ENCODE results near the gene SLC39A10.
"Not testable (repeated sequence)": the region's sequence is repeated elsewhere in the genome, so short reads cannot be mapped to it uniquely, and the experiment has no call there.

Gene SLC39A10

GRCh38 chr2:195656859-195657633 is at the start of gene SLC39A10:
SLC39A10 (plus strand) TSS chr2:195657226; CDS start chr2:195680043, 22,817 bp downstream.
- peak; percentile 85 for DNase-seq

DNA sequence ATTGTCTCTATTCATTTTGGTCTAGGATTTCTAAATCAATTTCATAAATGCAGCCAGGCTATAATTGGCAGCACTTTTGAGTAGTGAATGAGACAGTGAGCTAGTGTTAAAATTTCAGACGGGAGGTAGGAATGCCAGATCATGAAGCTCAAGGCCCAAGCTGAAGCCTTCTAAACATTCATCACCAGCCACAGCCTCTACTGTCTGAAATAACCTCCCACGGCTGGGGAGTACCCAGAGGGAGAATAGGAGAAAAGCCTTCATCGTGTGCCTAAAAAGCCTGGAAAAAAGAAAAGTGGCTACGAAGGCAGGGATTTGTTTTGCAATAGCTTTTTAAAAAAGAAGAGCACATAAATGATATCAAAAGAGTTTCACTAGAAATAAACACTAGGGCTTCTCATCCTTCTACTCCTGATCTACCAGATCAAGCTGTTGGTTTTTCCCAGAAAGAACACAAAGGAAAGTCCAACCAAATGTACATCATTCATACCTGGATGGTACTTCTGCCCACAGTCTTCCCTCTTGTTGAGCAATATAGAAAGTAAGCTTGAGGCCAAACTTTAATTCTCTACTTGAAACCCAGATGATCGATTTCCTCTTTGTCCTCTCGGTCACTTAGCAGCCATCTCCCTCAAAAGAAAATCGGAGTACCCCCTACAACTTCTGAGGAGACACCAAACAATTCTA is 48.1 kb upstream of the SLC39A10 start:
- no peak for DNase-seq

DNA sequence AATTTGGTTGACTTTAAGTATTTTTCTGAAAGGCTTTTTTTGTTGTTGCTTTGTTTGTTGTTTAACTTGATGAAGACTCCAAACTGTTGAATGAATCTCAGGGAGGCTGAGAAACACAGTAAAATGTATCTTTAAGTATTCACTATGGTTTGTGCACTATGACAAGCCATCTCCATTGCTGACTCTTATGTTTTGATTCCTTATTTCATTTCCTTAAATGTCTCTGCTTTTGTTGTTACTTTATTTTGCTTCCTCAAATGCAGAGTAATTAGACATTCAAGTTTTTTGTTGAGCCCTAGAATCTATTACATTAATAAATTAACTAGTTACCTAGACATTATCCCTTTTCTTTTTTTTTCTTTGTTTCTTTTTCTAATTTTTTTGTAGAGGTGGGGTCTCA is 46.3 kb upstream of the SLC39A10 start:
- no peak for DNase-seq

GRCh38 chr2:195612611-195613495 is 44.2 kb upstream of the SLC39A10 start:
- DNase-seq: no peak

DNA sequence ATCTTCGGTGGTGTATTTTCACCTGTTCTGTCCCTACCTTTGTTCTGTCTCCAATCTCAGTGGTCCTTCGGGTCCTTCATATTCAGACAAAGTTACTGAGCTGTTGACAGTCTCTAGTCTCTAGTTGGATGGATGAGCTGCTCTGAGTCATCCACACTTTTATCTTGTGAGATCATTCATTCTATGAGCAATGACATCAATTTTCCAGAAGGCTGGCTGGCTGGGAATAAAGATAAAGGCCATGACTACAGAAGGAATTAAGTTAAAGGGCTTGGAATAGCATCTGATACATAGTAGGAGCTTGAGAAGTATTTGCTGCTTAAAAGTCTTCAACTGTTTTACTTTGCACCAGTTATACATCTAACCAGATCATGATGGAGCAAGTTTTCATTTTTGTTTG is 43.1 kb upstream of the SLC39A10 start:
- DNase-seq: no peak

GRCh38 chr2:195619590-195619989 is 37.4 kb upstream of the SLC39A10 start:
- no peak for DNase-seq

DNA sequence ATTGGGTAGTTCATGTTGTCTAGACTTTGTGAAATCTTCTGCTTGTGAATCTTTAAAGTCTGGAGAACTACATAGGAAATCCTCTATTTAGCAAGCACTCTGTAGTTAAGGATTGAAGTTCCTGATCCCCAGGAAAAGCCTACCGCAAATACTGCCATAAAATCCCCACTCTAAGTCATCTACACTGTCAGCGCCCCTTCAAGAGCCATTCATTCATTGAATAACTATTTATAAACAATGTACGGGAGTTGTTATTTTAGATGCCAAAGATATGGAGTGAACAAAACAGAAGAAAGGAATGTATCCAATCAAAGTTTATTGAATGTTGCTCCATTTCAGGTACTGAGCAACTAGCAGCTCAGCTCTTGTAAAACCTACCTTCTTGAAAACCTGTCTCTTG is 36.5 kb upstream of the SLC39A10 start:
- DNase-seq: no peak

DNA sequence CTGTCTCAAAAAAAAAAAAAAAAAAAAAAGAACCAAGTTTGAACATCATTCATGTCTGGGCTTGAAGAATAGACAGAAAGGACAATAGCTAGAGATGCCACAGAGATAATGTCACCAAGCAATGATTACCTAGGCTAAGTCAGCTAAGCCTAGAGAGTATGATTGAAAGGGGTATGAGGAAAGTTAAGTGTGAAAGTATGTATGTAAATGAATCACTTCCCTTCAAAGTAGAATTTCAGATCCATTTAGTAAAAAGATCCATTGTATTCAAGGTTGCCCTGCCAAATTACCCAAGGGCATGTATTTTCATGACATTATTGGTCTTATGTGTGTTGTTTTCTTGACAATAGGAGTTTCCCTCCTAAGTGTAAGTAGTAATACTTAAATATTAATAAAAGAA is 34.1 kb upstream of the SLC39A10 start:
- no peak for DNase-seq

GRCh38 chr2:195626507-195626906 is 30.5 kb upstream of the SLC39A10 start:
- DNase-seq: no peak

DNA sequence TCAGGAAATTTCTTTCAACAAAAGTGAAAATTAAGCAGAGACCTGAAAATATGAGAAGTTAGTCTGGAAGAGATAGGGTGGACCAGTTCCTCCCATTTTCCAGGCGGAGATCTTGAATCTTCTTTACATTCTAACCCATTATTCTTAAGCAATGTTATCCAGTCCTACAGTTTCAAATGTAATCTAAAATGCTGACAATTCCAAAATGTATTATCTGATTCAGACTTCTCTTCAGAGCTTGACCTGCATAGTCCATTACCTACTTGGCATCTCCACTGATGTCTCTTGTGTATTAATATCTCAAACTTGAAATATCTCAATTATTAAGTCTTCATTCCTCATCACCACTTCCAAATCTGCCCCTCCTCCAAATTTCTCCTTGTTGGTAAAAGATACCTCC is 28.4 kb upstream of the SLC39A10 start:
- DNase-seq: no peak

DNA sequence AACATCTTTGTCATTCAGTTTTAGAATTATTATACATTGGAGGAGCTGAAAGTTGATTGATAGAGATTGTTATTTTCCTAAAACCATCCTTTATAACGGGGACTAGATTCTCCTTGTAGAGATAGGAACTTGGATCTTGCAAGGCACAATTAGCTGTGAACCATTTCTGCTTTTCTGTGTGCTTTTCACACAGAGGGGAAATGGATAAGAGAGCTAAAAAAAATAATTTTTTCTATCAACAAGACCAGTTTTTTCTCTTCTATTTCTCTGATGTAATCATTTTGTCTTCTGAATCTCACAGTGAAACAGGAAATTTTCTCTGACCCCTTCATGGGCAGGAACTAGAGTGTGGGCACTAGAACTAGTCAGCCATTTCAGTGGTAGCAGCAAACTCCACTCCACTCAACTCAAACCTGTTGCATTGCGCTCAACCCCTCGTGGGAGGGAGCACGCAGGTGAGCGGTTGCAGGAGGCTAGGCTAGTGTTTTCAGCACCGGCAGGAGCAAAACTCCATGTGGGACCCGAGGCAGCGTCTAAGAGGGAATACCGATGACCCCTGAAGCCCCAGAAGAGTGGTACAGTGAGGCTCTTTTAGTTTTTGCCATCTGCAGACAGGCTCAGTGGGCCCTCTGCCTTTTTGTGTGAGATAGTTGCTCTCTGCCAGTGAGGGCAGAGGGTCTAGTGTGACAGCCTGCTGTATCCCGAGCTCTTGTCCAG is 24.0 kb upstream of the SLC39A10 start:
- DNase-seq: no peak

- no peak for DNase-seq
Measured at GRCh38 chr2:195633573-195633870, 23.5 kb upstream of the SLC39A10 start.

- no peak for DNase-seq
Measured at GRCh38 chr2:195633974-195634373, 23.1 kb upstream of the SLC39A10 start.

GRCh38 chr2:195636890-195637289 is 20.1 kb upstream of the SLC39A10 start:
- no peak for DNase-seq

GRCh38 chr2:195638750-195639149 is 18.3 kb upstream of the SLC39A10 start:
- DNase-seq: no peak

DNA sequence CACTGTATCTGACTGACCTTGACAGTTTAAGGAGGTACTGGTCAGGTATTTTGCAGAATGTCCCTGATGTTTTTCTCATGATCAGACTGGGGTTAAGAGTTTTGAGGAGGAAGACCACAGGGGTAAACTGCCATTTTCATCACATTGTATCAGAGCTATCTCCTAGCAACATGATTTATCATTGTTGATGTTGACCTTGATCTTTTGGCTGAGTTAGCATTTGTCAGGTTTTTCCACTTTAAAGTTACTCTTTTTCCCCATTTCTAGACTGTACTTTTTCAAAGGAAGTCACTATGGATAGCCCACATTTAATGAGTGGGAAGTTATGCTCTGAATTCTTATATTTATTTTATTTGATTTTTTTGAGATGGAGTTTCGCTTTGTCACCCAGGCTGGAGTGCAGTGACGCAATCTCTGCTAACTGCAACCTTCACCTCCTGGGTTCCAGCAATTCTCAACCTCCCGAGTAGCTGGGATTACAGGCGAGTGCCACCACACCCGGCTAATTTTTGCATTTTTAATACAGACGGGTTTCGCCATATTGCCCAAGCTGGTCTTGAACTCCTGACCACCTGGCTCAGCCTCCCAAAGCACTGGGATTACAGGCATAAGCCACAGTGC is 17.7 kb upstream of the SLC39A10 start:
- no peak for DNase-seq

GRCh38 chr2:195639959-195640358 is 17.1 kb upstream of the SLC39A10 start:
- DNase-seq: no peak

- DNase-seq: no peak
Measured at GRCh38 chr2:195642027-195642678, 14.9 kb upstream of the SLC39A10 start.

DNA sequence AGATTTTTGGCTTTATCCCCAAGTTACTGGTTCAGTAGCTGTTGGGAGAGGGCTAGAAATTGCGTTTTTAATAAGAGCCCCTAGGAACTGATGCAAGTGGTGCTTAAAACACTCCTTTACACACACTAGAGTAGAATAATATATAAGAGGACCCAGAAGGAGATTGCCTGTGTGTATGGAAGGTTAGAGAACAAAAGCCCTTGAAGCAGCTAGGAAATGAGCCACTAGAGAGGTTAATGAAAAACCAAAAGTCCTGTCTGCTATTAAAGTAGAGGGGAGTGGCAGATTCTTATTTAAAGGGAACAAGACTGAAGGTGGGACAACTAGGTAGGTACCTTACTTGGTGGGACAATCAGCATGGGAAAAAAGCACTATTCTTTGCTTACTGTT is 14.4 kb upstream of the SLC39A10 start:
- DNase-seq: no peak

- DNase-seq: not testable (repeated sequence)
Measured at GRCh38 chr2:195644708-195645107, 12.3 kb upstream of the SLC39A10 start.

DNA sequence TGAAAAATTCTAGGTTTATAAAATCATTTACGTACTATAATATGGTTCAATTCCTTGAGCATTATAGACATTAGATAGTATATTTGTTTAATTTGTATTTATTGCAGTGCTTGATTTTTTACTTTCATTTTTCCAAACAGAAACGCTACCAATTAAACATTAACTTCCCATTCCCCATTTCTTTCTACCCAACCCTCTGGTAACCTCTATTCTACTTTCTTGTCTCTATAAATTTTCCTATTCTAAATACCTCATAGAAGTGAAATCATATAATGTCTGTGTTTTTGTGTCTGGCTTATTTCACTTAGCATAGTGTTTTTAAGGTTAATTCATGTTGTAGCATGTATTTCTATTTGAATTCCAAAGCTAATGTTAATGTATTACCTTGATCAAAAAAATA is 11.6 kb upstream of the SLC39A10 start:
- no peak for DNase-seq

DNA sequence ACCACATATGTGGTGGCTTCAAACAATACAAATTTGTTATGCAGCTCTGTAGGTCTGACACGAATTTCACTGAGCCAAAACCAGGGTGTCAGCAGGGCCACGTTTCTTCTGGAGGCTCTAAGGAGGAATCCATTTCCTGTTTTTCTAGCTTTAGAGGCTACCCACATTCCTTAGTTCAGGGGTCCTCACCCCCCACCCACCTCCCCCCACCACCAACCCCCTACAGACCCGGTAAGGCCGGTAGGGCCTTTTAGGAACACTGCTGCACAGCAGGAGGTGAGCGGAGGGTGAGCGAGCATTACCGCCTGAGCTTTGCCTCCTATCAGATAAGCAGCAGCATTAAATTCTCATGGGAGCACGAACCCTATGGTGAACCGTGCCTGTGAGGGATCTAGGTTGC is 10.6 kb upstream of the SLC39A10 start:
- no peak for DNase-seq
